Measurements from ENCODE around the gene EBI3. TPM values are rescaled to one million over a fixed set of nuclear protein-coding genes. Genes with fewer than 3 reads are reported as not detected.
"Not testable (repeated sequence)": the region's sequence is repeated elsewhere in the genome, so short reads cannot be mapped to it uniquely, and the experiment has no call there.

EBI3 gene
- total and polyA plus RNA-seq, 4 experiments from 2014 or later: 0.26 TPM; not detected in 3

GRCh38 chr19:4234142-4234861 lies 5.0 kb downstream of the EBI3 start:
- no peaks in the 10 kb centered on the region for H3K9me3 ChIP-seq (ENCODE audit: control insufficient read depth in 1 of 2, low read length in 2 of 2)
- no peaks in the 10 kb centered on the region for H3K27me3 ChIP-seq (ENCODE audit: insufficient read depth, low read length)
- no peaks in the 10 kb centered on the region for H3K4me1 Mint-ChIP-seq

GRCh38 chr19:4234862-4235201 lies 5.5 kb downstream of the EBI3 start:
- Histone ChIP-seq H3K4me3 (ENCODE audit: low read length in 2 of 2) (no peak overlapping the region), H3K4me1 (ENCODE audit: insufficient read depth, low read length) (no peaks in the 10 kb centered on the region), H3K36me3 (ENCODE audit: insufficient read depth, low read length) (no peaks in the 10 kb centered on the region), H3K9me3 (ENCODE audit: control insufficient read depth in 1 of 2, low read length in 2 of 2) (no peaks in the 10 kb centered on the region), H3K27me3 (ENCODE audit: insufficient read depth, low read length) (no peaks in the 10 kb centered on the region), H3K27ac (ENCODE audit: low read depth, low read length) (no peak overlapping the region)
- Mint-ChIP-seq H3K4me1 (no peaks in the 10 kb centered on the region), H3K27me3 (peaks cover 3 to 9% of the 10 kb centered on the region in 2 donors), H3K36me3 (no peaks in the 10 kb centered on the region), H3K9me3 (no peaks in the 10 kb centered on the region), H3K4me3 (no peak overlapping the region), H3K27ac (no peak overlapping the region)
- ChIA-PET CTCF (ENCODE audit: partially characterized antibody) (interaction anchor here (0.6 to 1.3 kb wide), 3 partner anchors 14 to 290 kb away, joined by 3 read pairs; no protein-coding TSS in a partner anchor), POLR2A (ENCODE audit: partially characterized antibody) (no interaction called here)
- intact Hi-C loops (cut with micrococcal nuclease): no loop called here
- no peak for DNase-seq

More at GRCh38 chr19:4234142-4234861, 5.0 kb downstream of the EBI3 start:
- Mint-ChIP-seq H3K27me3 (peaks cover 3 to 12% of the 10 kb centered on the region in 2 donors), H3K36me3 (no peaks in the 10 kb centered on the region), H3K4me3 (no peak overlapping the region), H3K27ac (no peak overlapping the region), H3K9me3 (no peaks in the 10 kb centered on the region)
- no peak for DNase-seq
- H3K27ac ChIP-seq (ENCODE audit: low read depth, low read length): no peak overlapping the region
- CTCF ChIA-PET (ENCODE audit: partially characterized antibody): interaction anchor here (1.0 to 1.3 kb wide), 2 partner anchors 15 to 291 kb away, joined by 3 read pairs; no protein-coding TSS in a partner anchor
- POLR2A ChIA-PET (ENCODE audit: partially characterized antibody): interaction anchor here (1.2 kb wide), 1 partner anchor 12 kb away, joined by 3 read pairs; the partner anchor contains the start of gene YJU2
- H3K36me3 ChIP-seq (ENCODE audit: insufficient read depth, low read length): no peaks in the 10 kb centered on the region
- no peaks in the 10 kb centered on the region for H3K4me1 ChIP-seq (ENCODE audit: insufficient read depth, low read length)
- intact Hi-C loops (cut with micrococcal nuclease): no loop called here
- H3K4me3 ChIP-seq (ENCODE audit: low read length in 2 of 2): no peak overlapping the region

- POLR2A ChIA-PET (ENCODE audit: partially characterized antibody): interaction anchor here (0.7 kb wide), 1 partner anchor 9 kb away, joined by 3 read pairs; the partner anchor contains the start of gene YJU2
- intact Hi-C loops (cut with micrococcal nuclease); H3K4me1 ChIP-seq (ENCODE audit: insufficient read depth, low read length); H3K27ac ChIP-seq (ENCODE audit: low read depth, low read length); H3K36me3 ChIP-seq (ENCODE audit: insufficient read depth, low read length); H3K27ac Mint-ChIP-seq; H3K4me3 Mint-ChIP-seq; H3K27me3 Mint-ChIP-seq; H3K9me3 ChIP-seq (ENCODE audit: control insufficient read depth in 1 of 2, low read length in 2 of 2); CTCF ChIA-PET (ENCODE audit: partially characterized antibody); H3K4me1 Mint-ChIP-seq; H3K4me3 ChIP-seq (ENCODE audit: low read length in 2 of 2); H3K36me3 Mint-ChIP-seq; H3K27me3 ChIP-seq (ENCODE audit: insufficient read depth, low read length); DNase-seq: not testable (repeated sequence)
- peaks cover 0 to 14% (median 8%) of the 10 kb centered on the region in 8 donors for H3K9me3 Mint-ChIP-seq
These were observed 8.2 kb downstream of the EBI3 start for GRCh38 chr19:4237510-4237909.

GRCh38 chr19:4238831-4239230 lies 9.5 kb downstream of the EBI3 start:
- peaks cover 0 to 5% of the 10 kb centered on the region in 2 donors for H3K36me3 Mint-ChIP-seq
- H3K4me3 ChIP-seq (ENCODE audit: low read length in 2 of 2): no peak overlapping the region
- POLR2A ChIA-PET (ENCODE audit: partially characterized antibody): no interaction called here
- no peak overlapping the region for H3K4me3 Mint-ChIP-seq
- H3K9me3 Mint-ChIP-seq: peaks cover 0 to 15% (median 11%) of the 10 kb centered on the region in 8 donors
- no peak overlapping the region for H3K27ac Mint-ChIP-seq
- intact Hi-C loops (cut with micrococcal nuclease): no loop called here
- no peaks in the 10 kb centered on the region for H3K36me3 ChIP-seq (ENCODE audit: insufficient read depth, low read length)
- no peaks in the 10 kb centered on the region for H3K27me3 ChIP-seq (ENCODE audit: insufficient read depth, low read length)
- no peak for DNase-seq
- CTCF ChIA-PET (ENCODE audit: partially characterized antibody): no interaction called here
- H3K27me3 Mint-ChIP-seq: peaks cover 3 to 4% of the 10 kb centered on the region in 2 donors
- no peaks in the 10 kb centered on the region for H3K4me1 Mint-ChIP-seq
- no peak overlapping the region for H3K27ac ChIP-seq (ENCODE audit: low read depth, low read length)
- no peaks in the 10 kb centered on the region for H3K4me1 ChIP-seq (ENCODE audit: insufficient read depth, low read length)
- H3K9me3 ChIP-seq (ENCODE audit: control insufficient read depth in 1 of 2, low read length in 2 of 2): no peaks in the 10 kb centered on the region

- Histone ChIP-seq H3K36me3 (ENCODE audit: insufficient read depth, low read length) (no peaks in the 10 kb centered on the region), H3K27me3 (ENCODE audit: insufficient read depth, low read length) (no peaks in the 10 kb centered on the region), H3K27ac (ENCODE audit: low read depth, low read length) (no peak overlapping the region), H3K4me1 (ENCODE audit: insufficient read depth, low read length) (peaks cover 5% of the 10 kb centered on the region), H3K4me3 (ENCODE audit: low read length in 2 of 2) (no peak overlapping the region), H3K9me3 (ENCODE audit: control insufficient read depth in 1 of 2, low read length in 2 of 2) (no peaks in the 10 kb centered on the region)
- intact Hi-C loops (cut with micrococcal nuclease): no loop called here
- Mint-ChIP-seq H3K4me3 (no peak overlapping the region), H3K4me1 (peaks cover 4 to 7% (median 6%) of the 10 kb centered on the region in 4 donors), H3K27ac (no peak overlapping the region), H3K27me3 (peaks cover 0 to 4% of the 10 kb centered on the region in 2 donors), H3K9me3 (peaks cover 0 to 16% (median 11%) of the 10 kb centered on the region in 8 donors), H3K36me3 (peaks cover 3 to 5% of the 10 kb centered on the region in 2 donors)
- no peak for DNase-seq
- CTCF ChIA-PET (ENCODE audit: partially characterized antibody): no interaction called here
- POLR2A ChIA-PET (ENCODE audit: partially characterized antibody): no interaction called here
These were observed 12.6 kb downstream of the EBI3 start for GRCh38 chr19:4241824-4242430.

- Histone ChIP-seq H3K27ac (ENCODE audit: low read depth, low read length) (peak overlapping the region; percentile 99), H3K36me3 (ENCODE audit: insufficient read depth, low read length) (peaks cover 27% of the 10 kb centered on the region), H3K4me1 (ENCODE audit: insufficient read depth, low read length) (peaks cover 16% of the 10 kb centered on the region)
- Mint-ChIP-seq H3K4me1 (peaks cover 6 to 31% (median 20%) of the 10 kb centered on the region in 4 donors), H3K36me3 (peaks cover 25 to 30% of the 10 kb centered on the region in 2 donors), H3K27ac (peak overlapping the region in 3 of 7 donors; percentile 98 to 100 (median 99)), H3K4me3 (peak overlapping the region in 3 of 8 donors; percentile 20 to 51 (median 48)), H3K9me3 (peaks cover 0 to 19% (median 11%) of the 10 kb centered on the region in 8 donors)
- H3K27me3 ChIP-seq (ENCODE audit: insufficient read depth, low read length); CTCF ChIA-PET (ENCODE audit: partially characterized antibody); intact Hi-C loops (cut with micrococcal nuclease); H3K9me3 ChIP-seq (ENCODE audit: control insufficient read depth in 1 of 2, low read length in 2 of 2); H3K27me3 Mint-ChIP-seq; DNase-seq; H3K4me3 ChIP-seq (ENCODE audit: low read length in 2 of 2): not testable (repeated sequence)
- POLR2A ChIA-PET (ENCODE audit: partially characterized antibody): interaction anchor here (1.8 kb wide), 1 partner anchor 225 kb away, joined by 17 read pairs; the partner anchor contains the start of gene HDGFL2
These were observed 16.6 kb downstream of the EBI3 start for GRCh38 chr19:4245938-4246337.
